Measurements from ENCODE around the gene POLR3K.

Gene POLR3K

DNA sequence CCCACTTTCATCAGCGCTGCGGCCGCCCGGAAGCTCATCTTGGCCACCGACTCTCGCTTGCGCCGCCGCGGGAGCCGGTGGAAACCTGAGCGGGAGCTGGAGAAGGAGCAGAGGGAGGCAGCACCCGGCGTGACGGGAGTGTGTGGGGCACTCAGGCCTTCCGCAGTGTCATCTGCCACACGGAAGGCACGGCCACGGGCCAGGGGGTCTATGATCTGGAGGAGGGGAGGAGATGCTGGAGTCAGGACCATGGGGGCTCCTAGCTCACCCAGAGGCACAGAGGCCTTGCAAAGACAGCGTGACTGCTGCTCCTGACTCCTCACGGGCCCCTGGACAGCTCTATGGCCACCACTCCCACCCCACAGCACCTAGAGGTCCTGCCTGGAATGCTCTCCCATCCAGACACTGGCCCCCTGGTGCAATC, 9.6 kb upstream of the POLR3K start:
- no peaks in the 10 kb centered on the region for H3K9me2 ChIP-seq (ENCODE audit: low read depth, low read length)
- H4K20me1 ChIP-seq (ENCODE audit: insufficient read depth, low read length) = no peaks in the 10 kb centered on the region
- H3K9me3 ChIP-seq (ENCODE audit: low read length) = no peaks in the 10 kb centered on the region
- H3K4me2 ChIP-seq (ENCODE audit: low read length) = no peak overlapping the region
- no peak overlapping the region for H3K9ac ChIP-seq (ENCODE audit: low read length)
- H2AFZ ChIP-seq (ENCODE audit: low read length) = no peak overlapping the region
- H3K36me3 ChIP-seq (ENCODE audit: insufficient read depth, low read length) = peaks cover 11% of the 10 kb centered on the region
- no peak for TF ChIP-seq EZH2 (IDR thresholded peaks at IDR 0.05; ENCODE audit: borderline replicate concordance, low read length)
- TF ChIP-seq, protein P1, sequence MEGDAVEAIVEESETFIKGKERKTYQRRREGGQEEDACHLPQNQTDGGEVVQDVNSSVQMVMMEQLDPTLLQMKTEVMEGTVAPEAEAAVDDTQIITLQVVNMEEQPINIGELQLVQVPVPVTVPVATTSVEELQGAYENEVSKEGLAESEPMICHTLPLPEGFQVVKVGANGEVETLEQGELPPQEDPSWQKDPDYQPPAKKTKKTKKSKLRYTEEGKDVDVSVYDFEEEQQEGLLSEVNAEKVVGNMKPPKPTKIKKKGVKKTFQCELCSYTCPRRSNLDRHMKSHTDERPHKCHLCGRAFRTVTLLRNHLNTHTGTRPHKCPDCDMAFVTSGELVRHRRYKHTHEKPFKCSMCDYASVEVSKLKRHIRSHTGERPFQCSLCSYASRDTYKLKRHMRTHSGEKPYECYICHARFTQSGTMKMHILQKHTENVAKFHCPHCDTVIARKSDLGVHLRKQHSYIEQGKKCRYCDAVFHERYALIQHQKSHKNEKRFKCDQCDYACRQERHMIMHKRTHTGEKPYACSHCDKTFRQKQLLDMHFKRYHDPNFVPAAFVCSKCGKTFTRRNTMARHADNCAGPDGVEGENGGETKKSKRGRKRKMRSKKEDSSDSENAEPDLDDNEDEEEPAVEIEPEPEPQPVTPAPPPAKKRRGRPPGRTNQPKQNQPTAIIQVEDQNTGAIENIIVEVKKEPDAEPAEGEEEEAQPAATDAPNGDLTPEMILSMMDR (IDR thresholded peaks at IDR 0.05; ENCODE audit: low read length) = no peak
- H3K27ac ChIP-seq (ENCODE audit: low read depth, low read length, poor library complexity, severe bottlenecking) = no peak overlapping the region
- H3K4me3 ChIP-seq (ENCODE audit: low read depth, low read length, poor library complexity, severe bottlenecking) = no peak overlapping the region
- H3K79me2 ChIP-seq (ENCODE audit: insufficient read depth, low read length) = no peaks in the 10 kb centered on the region
- peaks cover 19% of the 10 kb centered on the region for H3K27me3 ChIP-seq (ENCODE audit: insufficient read depth, low read length)
- no peaks in the 10 kb centered on the region for H3K4me1 ChIP-seq (ENCODE audit: insufficient read depth, low read length, severe bottlenecking)
- H3F3A ChIP-seq (ENCODE audit: insufficient read depth, low read length) = no peaks in the 10 kb centered on the region

DNA sequence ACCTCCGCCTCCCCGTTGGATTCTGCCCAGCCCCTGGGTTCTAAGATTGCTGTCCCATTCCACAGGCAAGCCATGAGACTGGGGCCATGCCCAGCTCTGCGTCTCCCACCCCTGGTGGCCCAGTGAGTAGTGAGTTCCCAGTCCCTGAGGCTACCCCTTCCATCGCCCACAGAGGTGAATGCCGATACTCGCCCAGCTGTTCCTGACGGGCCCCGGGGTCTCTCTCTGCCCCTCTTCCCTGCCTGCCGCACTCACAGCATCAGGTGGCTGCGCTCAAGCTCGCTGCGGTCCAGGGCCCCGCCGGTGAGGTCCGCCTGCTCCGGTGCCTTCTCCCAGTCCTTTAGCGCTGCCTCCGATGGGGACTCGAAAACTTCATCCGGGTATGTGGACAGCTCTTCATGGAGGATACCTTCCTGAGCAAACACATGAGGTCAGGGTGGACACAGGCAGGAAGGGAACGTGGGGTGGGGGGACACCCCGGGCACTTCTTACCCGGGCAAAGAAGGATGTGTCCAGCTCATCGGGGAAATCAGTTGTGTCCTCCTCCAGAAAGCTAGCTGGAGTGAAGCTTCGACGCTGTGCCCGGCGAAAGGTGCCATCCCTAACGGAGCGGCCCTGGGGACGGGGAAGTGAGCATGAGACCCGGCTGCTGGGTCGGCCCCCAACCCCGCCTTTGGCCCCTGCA, 9.0 kb upstream of the POLR3K start:
- peaks cover 17% of the 10 kb centered on the region for H3K36me3 ChIP-seq (ENCODE audit: insufficient read depth, low read length)
- no peak overlapping the region for H3K9ac ChIP-seq (ENCODE audit: low read length)
- H3K9me3 ChIP-seq (ENCODE audit: low read length) = no peaks in the 10 kb centered on the region
- H3F3A ChIP-seq (ENCODE audit: insufficient read depth, low read length) = no peaks in the 10 kb centered on the region
- H3K4me3 ChIP-seq (ENCODE audit: low read depth, low read length, poor library complexity, severe bottlenecking) = no peak overlapping the region
- TF ChIP-seq, protein P1 (IDR thresholded peaks at IDR 0.05; ENCODE audit: low read length) = no peak
- no peak for TF ChIP-seq EZH2 (IDR thresholded peaks at IDR 0.05; ENCODE audit: borderline replicate concordance, low read length)
- peaks cover 15% of the 10 kb centered on the region for H3K27me3 ChIP-seq (ENCODE audit: insufficient read depth, low read length)
- H3K4me2 ChIP-seq (ENCODE audit: low read length) = no peak overlapping the region
- H3K27ac ChIP-seq (ENCODE audit: low read depth, low read length, poor library complexity, severe bottlenecking) = no peak overlapping the region
- no peaks in the 10 kb centered on the region for H3K4me1 ChIP-seq (ENCODE audit: insufficient read depth, low read length, severe bottlenecking)
- H2AFZ ChIP-seq (ENCODE audit: low read length) = no peak overlapping the region
- H4K20me1 ChIP-seq (ENCODE audit: insufficient read depth, low read length) = no peaks in the 10 kb centered on the region
- H3K9me2 ChIP-seq (ENCODE audit: low read depth, low read length) = no peaks in the 10 kb centered on the region
- H3K79me2 ChIP-seq (ENCODE audit: insufficient read depth, low read length) = no peaks in the 10 kb centered on the region

GRCh38 chr16:61879-62281, 8.5 kb upstream of the POLR3K start:
- Histone ChIP-seq H2AFZ (ENCODE audit: low read length) (no peak overlapping the region), H3K4me3 (ENCODE audit: low read depth, low read length, poor library complexity, severe bottlenecking) (no peak overlapping the region), H3K27me3 (ENCODE audit: insufficient read depth, low read length) (peaks cover 10% of the 10 kb centered on the region; the same call in 1 of the 2 replicates), H3K9ac (ENCODE audit: low read length) (no peak overlapping the region), H3K9me3 (ENCODE audit: low read length) (no peaks in the 10 kb centered on the region), H3K36me3 (ENCODE audit: insufficient read depth, low read length) (peaks cover 22% of the 10 kb centered on the region), H3F3A (ENCODE audit: insufficient read depth, low read length) (no peaks in the 10 kb centered on the region), H3K79me2 (ENCODE audit: insufficient read depth, low read length) (no peaks in the 10 kb centered on the region), H4K20me1 (ENCODE audit: insufficient read depth, low read length) (no peaks in the 10 kb centered on the region), H3K4me2 (ENCODE audit: low read length) (no peak overlapping the region), H3K4me1 (ENCODE audit: insufficient read depth, low read length, severe bottlenecking) (no peaks in the 10 kb centered on the region), H3K27ac (ENCODE audit: low read depth, low read length, poor library complexity, severe bottlenecking) (no peak overlapping the region), H3K9me2 (ENCODE audit: low read depth, low read length) (no peaks in the 10 kb centered on the region)
- TF ChIP-seq, protein P1 (IDR thresholded peaks at IDR 0.05; ENCODE audit: low read length) = no peak
- TF ChIP-seq EZH2 (IDR thresholded peaks at IDR 0.05; ENCODE audit: borderline replicate concordance, low read length) = no peak

All from OCI-LY1 (cell line).